Hair follicle dermal papilla cell (primary cell): ENCODE results near the gene ORAI2. TPM values are rescaled to one million over a fixed set of nuclear protein-coding genes. Genes with fewer than 3 reads are reported as not detected.

Source experiments
- small RNA-seq: library from RNA; depleted of rRNA; stranded (forward); fragments of <200 nt; gene quantifications from one replicate; pipeline ENCODE3, GENCODE V24; 2012
- total RNA-seq: library from RNA; depleted of rRNA; stranded (reverse); fragments of >200 nt; gene quantifications from 2 replicates; pipeline ENCODE4 v1.2.3, GENCODE V29; 2012

Gene ORAI2
- 53.9 and 58.0 TPM in 2 replicates for total RNA-seq

GRCh38 chr7:102433219-102434038, at the start of gene ORAI2:
Gene ORAI2 (plus strand): TSS chr7:102433575. CDS start chr7:102438957, 5,382 bp downstream.

GRCh38 chr7:102395873-102396709, 37.3 kb upstream of the ORAI2 start, which contains the start of gene PRKRIP1:
Gene PRKRIP1 (plus strand): TSS chr7:102396363. CDS start chr7:102396412, 49 bp downstream.

GRCh38 chr7:102464577-102465280, 31.4 kb downstream of the ORAI2 start, which contains the start of the genes ALKBH4 and LRWD1:
Gene ALKBH4 (minus strand): TSS chr7:102464863. CDS start chr7:102464836, 27 bp downstream.
Gene LRWD1 (plus strand): TSS chr7:102464984. CDS start chr7:102465081, 97 bp downstream.

GRCh38 chr7:102478314-102479208, 45.2 kb downstream of the ORAI2 start, which contains the start of gene POLR2J:
Gene POLR2J (minus strand): TSS chr7:102478922. CDS start chr7:102478860, 62 bp downstream.

Small RNAs within 50 kb of the gene (small RNA-seq; reads per million reads assigned to genes)
- gene MIR548O, result not detected

Other genes starting within 250 kb of the ORAI2 start
- 1.8 and 2.1 TPM in 2 replicates for gene SH2B2, start 146.7 kb upstream of the ORAI2 start, total RNA-seq
- gene SPDYE6, start 77.1 kb upstream of the ORAI2 start, total RNA-seq, result not detected in 2 replicates
- 19.0 and 19.2 TPM in 2 replicates for gene PRKRIP1, start 37.2 kb upstream of the ORAI2 start, total RNA-seq
- gene ALKBH4, start 31.3 kb downstream of the ORAI2 start, total RNA-seq, result 10.9 and 12.8 TPM in 2 replicates
- 14.8 and 15.3 TPM in 2 replicates for gene LRWD1, start 31.4 kb downstream of the ORAI2 start, total RNA-seq
- gene POLR2J, start 45.3 kb downstream of the ORAI2 start, total RNA-seq, result 18.2 TPM in 2 replicates
- gene RASA4B, start 84.2 kb downstream of the ORAI2 start, total RNA-seq, result 1.7 and 6.5 TPM in 2 replicates
- 4.2 and 5.6 TPM in 2 replicates for gene UPK3BL2, start 110.1 kb downstream of the ORAI2 start, total RNA-seq
- not detected in 2 replicates for gene SPDYE2, start 117.7 kb downstream of the ORAI2 start, total RNA-seq
- 36.5 and 75.0 TPM in 2 replicates for gene POLR2J3, start 139.0 kb downstream of the ORAI2 start, total RNA-seq
- 10.4 and 14.9 TPM in 2 replicates for gene RASA4, start 183.2 kb downstream of the ORAI2 start, total RNA-seq
- gene UPK3BL1, start 209.2 kb downstream of the ORAI2 start, total RNA-seq, result 7.4 and 15.4 TPM in 2 replicates
- not detected in 2 replicates for gene SPDYE2B, start 216.7 kb downstream of the ORAI2 start, total RNA-seq
- 6.9 and 7.6 TPM in 2 replicates for gene POLR2J2, start 238.1 kb downstream of the ORAI2 start, total RNA-seq